SK-N-MC (cell line): ENCODE data around the gene VIPR2.

Source experiments
- EZH2 ChIP-seq: fragments of 200-600 bp; sonication (generic); IDR thresholded peaks from one replicate; pipeline ENCODE4 v1.6.1; 2017; ENCODE audit warnings: antibody characterized with exemption
- POLR2AphosphoS5 ChIP-seq: IDR thresholded peaks from 2 replicates; pipeline ENCODE4 v1.6.1; 2012; ENCODE audit warnings: mild to moderate bottlenecking, low read depth, low read length, borderline replicate concordance

DNA sequence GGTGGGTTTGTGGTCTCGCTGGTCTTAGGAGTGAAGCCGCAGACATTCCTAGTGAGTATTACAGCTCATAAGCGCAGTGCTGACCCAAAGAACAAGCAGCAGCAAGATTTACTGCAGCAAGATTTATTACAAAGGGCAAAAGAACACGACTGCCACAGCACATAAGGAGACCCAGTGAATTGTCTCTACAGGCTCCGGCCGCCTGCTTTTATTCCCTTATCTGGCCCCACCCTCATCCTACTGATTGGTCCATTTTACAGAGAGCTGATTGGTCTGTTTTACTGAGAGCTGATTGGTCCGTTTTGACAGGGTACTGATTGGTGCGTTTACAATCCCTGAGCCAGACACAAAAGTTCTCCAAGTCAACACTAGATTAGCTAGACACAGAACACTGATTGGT is 82.1 kb downstream of the VIPR2 start:
- TF ChIP-seq EZH2, result no peak
- TF ChIP-seq POLR2AphosphoS5, result no peak
